Measurements from ENCODE around the gene OLA1.

Gene OLA1

DNA sequence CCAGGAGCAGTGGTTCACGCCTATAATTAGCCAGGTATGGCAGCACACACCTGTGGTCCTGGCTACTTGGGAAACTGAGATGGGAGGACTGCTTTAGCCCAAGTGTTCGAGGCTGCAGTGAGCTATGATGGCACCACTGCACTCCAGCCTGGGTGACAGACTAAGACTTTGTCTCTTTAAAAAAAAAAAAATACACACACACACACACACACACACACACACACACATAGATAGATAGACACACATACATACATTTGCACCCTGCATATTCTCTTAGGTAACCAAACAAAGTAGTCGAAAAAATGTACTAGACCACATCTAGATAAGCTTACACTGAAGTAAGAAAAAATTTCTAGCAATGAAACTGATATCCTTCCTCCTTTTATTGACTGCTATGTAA is 86.8 kb downstream of the OLA1 start:
- TF ChIP-seq, protein P1, sequence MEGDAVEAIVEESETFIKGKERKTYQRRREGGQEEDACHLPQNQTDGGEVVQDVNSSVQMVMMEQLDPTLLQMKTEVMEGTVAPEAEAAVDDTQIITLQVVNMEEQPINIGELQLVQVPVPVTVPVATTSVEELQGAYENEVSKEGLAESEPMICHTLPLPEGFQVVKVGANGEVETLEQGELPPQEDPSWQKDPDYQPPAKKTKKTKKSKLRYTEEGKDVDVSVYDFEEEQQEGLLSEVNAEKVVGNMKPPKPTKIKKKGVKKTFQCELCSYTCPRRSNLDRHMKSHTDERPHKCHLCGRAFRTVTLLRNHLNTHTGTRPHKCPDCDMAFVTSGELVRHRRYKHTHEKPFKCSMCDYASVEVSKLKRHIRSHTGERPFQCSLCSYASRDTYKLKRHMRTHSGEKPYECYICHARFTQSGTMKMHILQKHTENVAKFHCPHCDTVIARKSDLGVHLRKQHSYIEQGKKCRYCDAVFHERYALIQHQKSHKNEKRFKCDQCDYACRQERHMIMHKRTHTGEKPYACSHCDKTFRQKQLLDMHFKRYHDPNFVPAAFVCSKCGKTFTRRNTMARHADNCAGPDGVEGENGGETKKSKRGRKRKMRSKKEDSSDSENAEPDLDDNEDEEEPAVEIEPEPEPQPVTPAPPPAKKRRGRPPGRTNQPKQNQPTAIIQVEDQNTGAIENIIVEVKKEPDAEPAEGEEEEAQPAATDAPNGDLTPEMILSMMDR (IDR thresholded peaks at IDR 0.05): no peak

DNA sequence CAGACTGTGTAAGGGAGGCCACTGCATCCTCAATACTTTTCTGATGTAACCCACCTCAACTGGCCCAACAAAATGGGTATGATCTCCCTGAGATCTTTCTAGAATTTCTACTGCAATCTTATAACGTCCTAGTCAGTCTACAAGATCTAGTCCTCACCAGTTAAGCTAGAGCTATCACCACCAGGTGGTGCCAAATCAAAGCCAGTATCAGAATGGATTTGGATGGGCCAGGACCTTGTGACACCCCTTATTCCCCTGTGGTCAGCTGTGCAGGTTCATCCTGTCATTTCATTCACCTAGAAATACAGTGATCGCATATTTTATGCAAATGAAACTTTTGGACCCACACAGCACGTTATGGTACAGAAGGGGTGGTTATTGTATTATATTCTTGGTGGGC is 90.3 kb downstream of the OLA1 start:
- TF ChIP-seq, protein P1 (IDR thresholded peaks at IDR 0.05): peak; percentile 57

DNA sequence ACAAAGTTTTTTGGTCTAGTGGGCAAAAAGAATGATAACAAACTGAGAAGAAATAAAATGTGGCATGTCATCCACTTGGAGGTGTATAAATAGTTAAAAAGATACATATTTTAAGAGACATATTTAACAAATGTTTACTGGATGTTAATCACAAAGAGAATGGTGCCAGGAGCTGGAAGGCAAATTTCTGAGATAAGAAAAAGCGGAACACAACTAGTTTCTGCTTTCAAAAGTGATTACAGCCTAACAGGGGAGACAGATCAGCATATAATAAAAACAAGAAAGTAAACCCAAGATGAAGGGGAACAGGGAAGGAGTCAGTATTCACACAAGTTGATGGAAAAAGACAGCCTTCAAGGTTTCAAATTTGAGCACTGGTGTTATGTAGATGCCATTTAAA is 91.3 kb downstream of the OLA1 start:
- TF ChIP-seq, protein P1 (IDR thresholded peaks at IDR 0.05): no peak

DNA sequence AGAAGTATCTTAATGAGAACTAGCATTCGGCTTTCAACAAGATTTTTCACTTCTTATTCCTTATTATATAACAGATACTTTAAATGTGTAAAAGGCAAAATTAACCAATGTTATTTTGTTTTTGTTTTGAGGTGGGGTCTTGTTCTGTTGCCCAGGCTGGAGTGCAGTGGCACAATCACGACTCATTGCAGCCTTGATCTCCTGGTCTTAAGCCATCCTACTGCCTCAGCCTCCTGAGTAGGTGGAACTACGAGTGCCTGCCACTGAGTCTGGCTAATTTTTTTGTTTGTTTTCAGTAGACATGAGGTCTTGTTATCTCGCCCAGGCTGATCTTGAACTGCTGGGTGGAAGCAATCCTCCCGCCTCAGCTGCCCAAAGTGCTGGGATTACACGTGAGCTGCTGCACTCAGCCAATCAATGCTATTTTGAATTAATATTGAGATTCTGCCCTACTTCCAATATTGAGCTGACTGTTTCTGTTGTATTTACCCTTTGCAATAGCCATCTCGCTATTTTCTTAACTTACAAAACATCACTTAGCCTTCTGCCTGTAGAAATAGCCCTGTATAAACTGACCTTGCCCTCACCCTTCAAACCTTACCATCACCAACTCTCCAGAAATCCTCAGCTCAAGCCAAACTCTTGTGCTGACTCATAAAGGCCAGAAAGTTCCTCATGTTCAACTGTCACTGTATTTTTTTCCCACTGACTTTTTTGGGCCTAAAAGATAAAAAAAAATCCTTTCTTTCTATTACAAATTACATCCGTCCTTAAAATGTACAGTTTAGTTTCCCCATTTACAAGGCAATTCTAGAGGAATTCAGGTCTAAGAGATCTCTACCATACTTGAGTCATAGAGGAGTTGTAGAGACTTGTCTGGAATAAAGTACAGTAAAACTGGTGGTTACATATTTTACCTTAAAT is 94.3 kb downstream of the OLA1 start:
- TF ChIP-seq, protein P1 (IDR thresholded peaks at IDR 0.05): no peak

DNA sequence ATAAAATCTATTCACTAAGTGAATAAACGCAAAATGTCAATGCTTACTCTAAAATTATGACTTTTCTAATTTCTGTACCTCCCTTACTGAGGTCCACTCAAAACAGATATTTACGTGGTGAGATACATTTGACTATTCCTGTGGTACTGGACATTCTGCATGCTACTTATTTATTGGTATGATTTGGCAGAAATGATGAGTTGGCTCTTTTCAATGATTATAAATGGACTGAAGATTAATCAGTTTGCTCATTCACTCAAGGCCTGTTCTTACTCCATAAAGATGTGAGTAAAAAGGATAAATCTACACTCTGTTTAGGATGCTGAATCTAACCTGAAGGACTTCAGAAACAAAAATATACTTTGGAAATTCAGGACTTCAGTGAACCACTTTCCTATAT is 98.8 kb downstream of the OLA1 start:
- TF ChIP-seq, protein P1 (IDR thresholded peaks at IDR 0.05): no peak

DNA sequence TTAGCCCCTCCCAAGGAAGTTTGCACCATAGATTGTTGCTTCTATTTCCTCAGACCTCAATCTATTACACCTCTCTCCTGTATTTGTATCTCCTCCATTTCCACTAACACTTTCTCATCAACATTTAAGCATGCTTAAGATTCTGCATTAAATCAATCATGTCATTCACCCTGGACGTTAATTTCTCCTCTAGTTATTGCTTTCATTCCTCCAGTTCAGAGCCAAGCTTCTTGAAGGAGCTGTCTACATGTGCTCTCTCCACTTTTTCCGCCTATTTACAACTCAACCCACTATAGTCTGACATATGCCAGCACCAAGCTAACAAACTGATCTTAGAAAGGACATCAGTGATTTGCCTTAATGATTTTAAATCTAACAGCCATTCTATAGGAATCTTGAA is 99.5 kb downstream of the OLA1 start:
- TF ChIP-seq, protein P1 (IDR thresholded peaks at IDR 0.05): no peak

DNA sequence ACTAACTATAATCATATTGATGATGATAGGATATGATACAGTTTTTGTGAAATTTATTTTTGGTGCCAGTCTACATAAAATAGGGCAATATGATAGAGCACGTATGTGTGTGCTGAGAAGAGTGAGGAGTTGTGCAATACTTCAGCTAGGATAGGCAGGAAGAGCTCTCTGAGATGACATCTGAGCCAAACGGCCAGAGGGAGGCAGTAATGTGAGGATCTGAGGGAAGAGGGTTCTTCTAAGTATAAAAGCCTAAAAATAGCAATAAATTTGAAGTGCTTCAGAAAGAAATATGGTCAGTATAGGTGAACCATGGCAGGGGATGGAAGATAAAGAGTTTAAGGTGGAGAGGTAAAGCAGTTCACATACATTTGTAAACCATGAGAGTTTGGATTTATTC is 102.5 kb downstream of the OLA1 start:
- TF ChIP-seq, protein P1 (IDR thresholded peaks at IDR 0.05): 0 out of 2 replicates have a peak, but pooled peaks have one; percentile 15
